Lower leg skin (tissue), 3 donors: ENCODE measurements around the gene C19orf47.

Experiments used
- CTCF ChIP-seq, 3 donors: fragments of 450-650 bp; IDR thresholded peaks; one replicate each; pipeline ENCODE4 v1.5.1; 2016; ENCODE audit warnings: antibody characterized with exemption in 3 of 3, mild to moderate bottlenecking in 3 of 3, moderate library complexity in 2 of 3
- POLR2A ChIP-seq, 2 donors: fragments of 450-650 bp; IDR thresholded peaks; one replicate each; pipeline ENCODE4 v1.6.1; 2016 to 2017; ENCODE audit warnings: antibody characterized with exemption in 2 of 2, mild to moderate bottlenecking in 1 of 2, moderate library complexity in 1 of 2

GRCh38 chr19:40314656-40315055 lies 33.5 kb downstream of the C19orf47 start:
- no peak for TF ChIP-seq CTCF (IDR thresholded peaks at IDR 0.05)
- TF ChIP-seq POLR2A (IDR thresholded peaks at IDR 0.05), result no peak
